Common myeloid progenitor, CD34-positive (primary cell): ENCODE results near the gene RPS14.
"Not testable (repeated sequence)": the region's sequence is repeated elsewhere in the genome, so short reads cannot be mapped to it uniquely, and the experiment has no call there.

Source experiments
- CTCF ChIA-PET: fragments of 350-600 bp; sonication (Branson Sonifier 250); formaldehyde crosslinking; loops from one replicate; lab custom pipeline; 2021; ENCODE audit warnings: antibody characterized with exemption; lab: Charles Lee
- POLR2A ChIA-PET: fragments of 350-600 bp; sonication (Branson Sonifier 250); formaldehyde crosslinking; loops from one replicate; lab custom pipeline; 2021; ENCODE audit warnings: antibody characterized with exemption; lab: Charles Lee
- DNase-seq, 3 donors: peaks; one replicate each; pipeline versions ENCODE4 v3.0.0 to v3.0.0-alpha.2; 2013
- H3K27ac ChIP-seq, 2 experiments: 1 replicate in 1 of 2; 2 replicates in 1 of 2; pipeline ENCODE4 v1.7.0; 2013; ENCODE audit warnings: inconsistent platforms in 2 of 2, low read length in 2 of 2, mild to moderate bottlenecking in 2 of 2, low read depth in 1 of 2, moderate library complexity in 1 of 2; ENCODE audit not compliant: severe bottlenecking in 2 of 2, insufficient read depth in 1 of 2, poor library complexity in 1 of 2
- H3K27me3 ChIP-seq, 5 experiments: replicated peaks in 2 of 5; 1 replicate in 3 of 5; 2 replicates in 2 of 5; pipeline versions ENCODE4 v1.6.1 to v1.7.0; 2013; ENCODE audit warnings: low read length in 4 of 5, mild to moderate bottlenecking in 2 of 5, moderate library complexity in 2 of 5, inconsistent platforms in 1 of 5; ENCODE audit not compliant: insufficient read depth in 5 of 5, control insufficient read depth in 4 of 5
- H3K36me3 ChIP-seq, 4 experiments: 1 replicate in 2 of 4; 2 replicates in 2 of 4; pipeline versions ENCODE4 v1.6.1 to v1.7.0; 2013; ENCODE audit warnings: low read length in 3 of 4, control low read depth in 1 of 4, mild to moderate bottlenecking in 1 of 4; ENCODE audit not compliant: control insufficient read depth in 4 of 4, insufficient read depth in 4 of 4
- H3K4me1 ChIP-seq, 4 experiments: 1 replicate in 3 of 4; 2 replicates in 1 of 4; pipeline versions ENCODE4 v1.6.1 to v1.7.1; 2013; ENCODE audit warnings: low read length in 3 of 4, mild to moderate bottlenecking in 3 of 4, control low read depth in 1 of 4, inconsistent platforms in 1 of 4, moderate library complexity in 1 of 4; ENCODE audit not compliant: control insufficient read depth in 4 of 4, insufficient read depth in 4 of 4; ENCODE audit errors: control extremely low read depth in 1 of 4
- H3K4me3 ChIP-seq, 7 experiments: 1 replicate in 4 of 7; 2 replicates in 3 of 7; pipeline versions ENCODE4 v1.5.1 to v1.7.0; 2013; ENCODE audit warnings: mild to moderate bottlenecking in 7 of 7, low read length in 6 of 7, moderate library complexity in 6 of 7, inconsistent platforms in 2 of 7, low read depth in 2 of 7, control low read depth in 1 of 7; ENCODE audit not compliant: insufficient read depth in 4 of 7, control insufficient read depth in 1 of 7; ENCODE audit errors: extremely low read depth in 1 of 7
- H3K9me3 ChIP-seq, 5 experiments: 1 replicate in 4 of 5; 2 replicates in 1 of 5; pipeline versions ENCODE4 v1.6.1 to v1.7.1; 2013; ENCODE audit warnings: low read length in 4 of 5, mild to moderate bottlenecking in 2 of 5, inconsistent platforms in 1 of 5, low read depth in 1 of 5, moderate library complexity in 1 of 5; ENCODE audit not compliant: control insufficient read depth in 4 of 5, insufficient read depth in 2 of 5; ENCODE audit errors: control extremely low read depth in 1 of 5
- WGBS: methylation state at CpG from one replicate; pipeline ENCODE4 v1.1.5; 2013; ENCODE audit not compliant: insufficient coverage; 5-methylcytosine and 5-hydroxymethylcytosine counted together

Gene RPS14

DNA sequence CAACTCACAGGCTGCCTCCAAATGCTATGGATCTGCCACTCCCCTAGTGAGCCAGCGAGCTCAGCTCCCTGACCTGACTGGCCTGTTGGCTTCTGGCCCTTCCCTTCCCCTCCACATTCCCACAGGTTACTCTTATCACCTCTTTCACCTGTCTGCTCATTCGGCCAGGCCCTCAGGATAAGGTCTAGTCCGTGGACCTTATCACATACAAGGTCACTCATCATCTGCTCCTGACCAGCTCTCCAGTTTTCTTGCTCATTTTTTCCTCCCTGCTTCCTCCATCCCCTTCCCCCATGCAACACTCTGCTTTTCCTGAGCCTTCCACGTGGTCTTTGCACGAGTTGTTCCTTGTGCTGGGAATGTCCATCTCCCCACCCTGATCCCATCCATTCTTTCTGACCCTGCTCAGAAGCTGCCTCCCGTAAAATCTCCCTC, 32.5 kb upstream of the RPS14 start:
- no peak overlapping the region for H3K4me3 ChIP-seq
- ChIA-PET CTCF (no interaction called here), POLR2A (no interaction called here)
- no peak for DNase-seq
- WGBS: 88% methylated on average over 6 of the region's 6 CpGs
- no peak overlapping the region for H3K27ac ChIP-seq
- no peaks in the 10 kb centered on the region for H3K9me3 ChIP-seq
- H3K27me3 ChIP-seq: no peaks in the 10 kb centered on the region
- no peaks in the 10 kb centered on the region for H3K36me3 ChIP-seq
- H3K4me1 ChIP-seq: peaks cover under 1 to 49% (median 17%) of the 10 kb centered on the region in 4 experiments

DNA sequence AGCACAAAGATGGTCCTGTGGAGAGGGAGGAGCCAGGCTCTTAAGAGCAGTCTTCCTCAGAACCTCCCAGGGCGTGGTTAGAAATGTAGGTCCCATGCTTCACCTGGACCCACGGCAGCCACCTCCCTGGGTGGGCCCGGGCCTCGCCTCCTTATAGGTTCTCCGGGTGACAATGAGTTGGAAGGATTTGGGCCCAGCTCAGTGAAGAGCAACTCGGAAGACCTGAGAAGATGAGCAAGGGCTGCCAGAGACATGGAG, 32.1 kb upstream of the RPS14 start:
- H3K36me3 ChIP-seq: no peaks in the 10 kb centered on the region
- POLR2A ChIA-PET: no interaction called here
- CTCF ChIA-PET: no interaction called here
- H3K4me1 ChIP-seq: peaks cover 0 to 49% (median 17%) of the 10 kb centered on the region in 4 experiments
- H3K9me3 ChIP-seq: no peaks in the 10 kb centered on the region
- 94% methylated on average over 6 of the region's 6 CpGs for WGBS
- no peak for DNase-seq
- no peak overlapping the region for H3K27ac ChIP-seq
- no peak overlapping the region for H3K4me3 ChIP-seq
- no peaks in the 10 kb centered on the region for H3K27me3 ChIP-seq

DNA sequence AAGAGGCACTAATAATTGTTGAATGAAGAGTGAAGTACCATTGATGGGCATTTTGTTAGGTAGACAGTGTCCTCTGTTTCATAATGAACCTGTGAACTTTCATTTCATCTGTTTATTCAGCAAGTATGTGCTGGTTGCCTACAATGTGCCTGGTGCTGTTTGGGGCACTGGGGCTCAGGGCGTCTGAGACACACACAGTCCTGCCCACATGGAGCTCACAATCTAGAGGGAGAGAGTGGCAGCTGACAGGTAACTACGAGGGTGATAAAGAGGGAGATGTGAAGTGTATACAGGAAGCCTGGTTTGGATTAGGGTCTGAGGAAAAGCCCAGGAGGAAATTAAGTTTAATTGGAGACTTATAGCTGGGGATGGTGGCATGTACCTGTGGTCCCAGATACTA, 29.9 kb upstream of the RPS14 start:
- no peak for DNase-seq

DNA sequence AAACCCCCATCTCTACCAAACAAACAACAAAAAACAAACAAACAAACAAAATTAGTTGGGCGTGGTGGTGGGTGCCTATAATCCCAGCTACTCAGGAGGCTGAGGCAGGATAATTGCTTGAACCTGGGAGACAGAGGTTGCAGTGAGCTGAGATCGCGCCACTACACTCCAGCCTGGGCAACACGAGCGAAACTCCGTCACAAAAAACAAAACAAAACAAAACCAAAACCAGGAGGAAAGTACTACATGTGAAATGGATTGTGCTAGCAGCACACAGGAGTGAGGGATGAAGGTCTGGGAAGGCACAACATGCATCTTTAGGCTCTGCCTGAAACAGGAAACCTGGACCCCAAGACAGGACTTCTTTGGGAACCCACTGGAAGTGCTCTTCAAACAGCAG, 27.0 kb upstream of the RPS14 start:
- DNase-seq, H3K36me3 ChIP-seq, H3K27me3 ChIP-seq, H3K4me3 ChIP-seq, H3K27ac ChIP-seq, CTCF ChIA-PET, H3K9me3 ChIP-seq: not testable (repeated sequence)
- peaks cover 0 to 65% (median 13%) of the 10 kb centered on the region in 4 experiments for H3K4me1 ChIP-seq
- POLR2A ChIA-PET: interaction anchor here (0.6 kb wide), 1 partner anchor 54 kb away, joined by 4 read pairs; no protein-coding TSS in a partner anchor
- 100% methylated on average over 2 of the region's 6 CpGs for WGBS

More for the DNA sequence above, 29.9 kb upstream of the RPS14 start:
- Histone ChIP-seq H3K27ac (no peak overlapping the region), H3K4me3 (no peak overlapping the region), H3K36me3 (no peaks in the 10 kb centered on the region), H3K27me3 (no peaks in the 10 kb centered on the region), H3K4me1 (peaks cover 0 to 52% (median 13%) of the 10 kb centered on the region in 4 experiments), H3K9me3 (no peaks in the 10 kb centered on the region)
- POLR2A ChIA-PET: interaction anchor here (0.8 kb wide), 1 partner anchor 744 kb away, joined by 3 read pairs; the partner anchor contains the start of gene CCDC69
- CTCF ChIA-PET: interaction anchor here (1.1 kb wide), 2 partner anchors 10 to 24 kb away, joined by 3 to 5 read pairs; no protein-coding TSS in a partner anchor
- WGBS: 69% methylated on average over 2 of the region's 2 CpGs

DNA sequence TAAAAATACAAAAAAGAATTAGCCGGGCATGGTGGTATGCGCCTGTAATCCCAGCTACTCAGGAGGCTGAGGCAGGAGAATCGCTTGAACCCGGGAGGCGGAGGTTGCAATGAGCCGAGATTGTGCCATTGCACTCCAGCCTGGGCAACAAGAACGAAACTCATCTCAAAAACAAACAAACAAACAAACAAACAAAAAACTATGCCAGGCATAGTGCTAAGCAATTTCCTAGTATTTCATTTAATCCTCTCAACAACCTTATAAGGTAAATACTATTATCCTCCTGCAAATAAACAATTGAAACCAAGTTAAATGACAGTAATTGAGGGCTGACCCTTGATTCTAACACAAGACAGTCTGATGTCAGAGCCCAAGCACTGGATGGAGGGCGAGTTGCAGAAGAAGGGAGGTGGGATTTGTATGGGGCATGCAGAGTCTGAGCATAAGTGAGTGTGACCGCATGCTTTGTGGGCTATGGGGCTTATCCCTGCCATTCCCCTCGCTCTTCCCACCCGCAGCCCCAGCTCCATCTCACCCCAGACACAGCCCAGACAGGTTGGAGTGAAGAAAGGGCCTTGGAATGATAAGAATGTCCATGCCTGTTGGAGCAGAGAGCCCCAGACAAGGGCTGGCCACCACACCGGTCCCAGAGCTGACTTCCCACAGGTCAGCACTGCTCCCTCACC, 24.3 kb upstream of the RPS14 start:
- Histone ChIP-seq H3K27ac (no peak overlapping the region), H3K4me1 (peaks cover 0 to 45% (median 10%) of the 10 kb centered on the region in 4 experiments), H3K4me3 (no peak overlapping the region), H3K36me3 (no peaks in the 10 kb centered on the region), H3K9me3 (no peaks in the 10 kb centered on the region), H3K27me3 (no peaks in the 10 kb centered on the region)
- ChIA-PET POLR2A (no interaction called here), CTCF (interaction anchor here (0.7 kb wide), 1 partner anchor 15 kb away, joined by 3 read pairs; no protein-coding TSS in a partner anchor)
- WGBS: 100% methylated on average over 3 of the region's 12 CpGs
- no peak for DNase-seq

DNA sequence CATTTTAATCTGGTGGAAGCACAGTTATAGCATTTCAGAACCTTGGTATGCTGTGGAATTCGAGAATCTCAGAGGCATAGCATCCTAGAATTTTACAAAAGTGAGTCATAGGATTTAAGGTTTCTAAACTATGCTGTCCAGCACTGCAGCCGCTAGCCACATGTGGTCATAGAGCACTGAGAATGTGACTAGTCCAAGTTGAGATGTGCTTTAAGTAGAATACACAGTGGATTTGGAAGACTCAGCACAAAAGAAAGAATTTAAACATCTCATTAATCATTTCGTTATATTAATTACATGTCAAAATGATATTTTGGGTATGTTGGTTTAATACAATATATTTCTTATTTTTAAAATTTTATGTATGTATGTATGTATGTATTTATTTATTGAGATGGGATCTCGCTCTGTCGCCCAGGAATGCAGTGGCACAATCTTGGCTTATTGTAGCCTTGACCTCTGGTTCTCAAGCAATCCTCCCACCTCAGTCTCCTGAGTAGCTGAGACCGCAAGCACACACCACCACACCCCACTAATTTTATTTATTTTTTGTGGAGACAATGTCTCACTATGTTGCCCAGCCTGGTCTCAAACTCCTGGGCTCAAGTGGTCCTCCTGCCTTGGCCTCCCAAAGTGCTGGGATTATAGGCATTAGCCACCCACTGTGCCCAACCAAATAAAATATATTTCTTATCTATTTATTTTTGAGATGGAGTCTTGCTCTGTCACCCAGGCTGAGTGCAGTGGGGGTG, 20.4 kb upstream of the RPS14 start:
- peaks cover 0 to 14% (median 4%) of the 10 kb centered on the region in 4 experiments for H3K4me1 ChIP-seq
- H3K4me3 ChIP-seq: no peak overlapping the region
- no peaks in the 10 kb centered on the region for H3K36me3 ChIP-seq
- no peak for DNase-seq
- ChIA-PET CTCF (no interaction called here), POLR2A (no interaction called here)
- WGBS: 95% methylated on average over 4 of the region's 6 CpGs
- H3K9me3 ChIP-seq: no peaks in the 10 kb centered on the region
- H3K27ac ChIP-seq: no peak overlapping the region
- H3K27me3 ChIP-seq: no peaks in the 10 kb centered on the region

DNA sequence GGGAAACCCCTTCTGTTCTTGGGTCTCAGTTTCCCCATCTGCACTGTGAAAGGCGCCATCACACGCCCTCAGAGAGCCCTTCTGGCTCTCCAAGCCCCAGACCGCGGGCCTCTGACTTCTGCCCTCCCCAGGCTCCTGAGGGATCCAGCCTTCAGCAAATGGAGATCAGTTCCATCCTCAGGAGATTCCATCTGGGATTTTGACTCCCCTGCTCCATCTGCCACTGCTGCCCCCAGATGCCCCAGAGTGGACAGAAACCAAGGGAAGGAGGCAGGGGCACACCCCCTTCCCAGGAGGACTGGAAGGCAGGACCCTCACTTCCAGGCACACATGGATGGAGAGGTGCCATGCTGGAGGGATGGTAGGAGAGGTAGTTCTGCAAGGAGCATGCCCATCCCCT, 18.7 kb upstream of the RPS14 start:
- DNase-seq: no peak
- 96% methylated on average over 4 of the region's 4 CpGs for WGBS
- POLR2A ChIA-PET: interaction anchor here (0.6 kb wide), 1 partner anchor 631 kb away, joined by 4 read pairs; no protein-coding TSS in a partner anchor
- CTCF ChIA-PET: interaction anchor here (1.2 kb wide), 1 partner anchor 9 kb away, joined by 4 read pairs; no protein-coding TSS in a partner anchor
- no peaks in the 10 kb centered on the region for H3K27me3 ChIP-seq
- no peak overlapping the region for H3K27ac ChIP-seq
- H3K9me3 ChIP-seq: no peaks in the 10 kb centered on the region
- no peak overlapping the region for H3K4me3 ChIP-seq
- H3K36me3 ChIP-seq: no peaks in the 10 kb centered on the region
- peaks cover 0 to 21% (median 4%) of the 10 kb centered on the region in 4 experiments for H3K4me1 ChIP-seq
